T-helper 1 cell (primary cell): ENCODE measurements around the gene PPIP5K1.

Experiments used
- DNase-seq, 5 donors: peaks; one replicate each; pipeline ENCODE4 v3.0.0-alpha.2; 2012 to 2020

Gene PPIP5K1

GRCh38 chr15:43488790-43489189 is 101.2 kb downstream of the PPIP5K1 start:
- DNase-seq: no peak

GRCh38 chr15:43487271-43487895 is 102.6 kb downstream of the PPIP5K1 start:
- no peak for DNase-seq

- DNase-seq: no peak
Measured at GRCh38 chr15:43484455-43484854, 105.6 kb downstream of the PPIP5K1 start.
